GM12891 (cell line): Measurements from ENCODE around the gene INPP5D.

Experiments used
- POLR2A ChIP-seq: IDR thresholded peaks from 2 replicates; pipeline ENCODE4 v1.6.1; 2011; ENCODE audit warnings: low read depth, low read length, control low read depth
- POLR2AphosphoS5 ChIP-seq: IDR thresholded peaks from 2 replicates; pipeline ENCODE4 v1.6.1; 2011; ENCODE audit warnings: low read depth, low read length, control low read depth
- POU2F2 ChIP-seq: IDR thresholded peaks from 2 replicates; pipeline ENCODE4 v1.6.1; 2011; ENCODE audit warnings: low read depth, mild to moderate bottlenecking, control low read depth, low read length, moderate library complexity
- SPI1 ChIP-seq: IDR thresholded peaks from 2 replicates; pipeline ENCODE4 v1.6.1; 2011; ENCODE audit warnings: low read depth, low read length, control low read depth
- TAF1 ChIP-seq: IDR thresholded peaks from 2 replicates; pipeline ENCODE4 v1.6.1; 2011; ENCODE audit warnings: low read depth, low read length, control low read depth

DNA sequence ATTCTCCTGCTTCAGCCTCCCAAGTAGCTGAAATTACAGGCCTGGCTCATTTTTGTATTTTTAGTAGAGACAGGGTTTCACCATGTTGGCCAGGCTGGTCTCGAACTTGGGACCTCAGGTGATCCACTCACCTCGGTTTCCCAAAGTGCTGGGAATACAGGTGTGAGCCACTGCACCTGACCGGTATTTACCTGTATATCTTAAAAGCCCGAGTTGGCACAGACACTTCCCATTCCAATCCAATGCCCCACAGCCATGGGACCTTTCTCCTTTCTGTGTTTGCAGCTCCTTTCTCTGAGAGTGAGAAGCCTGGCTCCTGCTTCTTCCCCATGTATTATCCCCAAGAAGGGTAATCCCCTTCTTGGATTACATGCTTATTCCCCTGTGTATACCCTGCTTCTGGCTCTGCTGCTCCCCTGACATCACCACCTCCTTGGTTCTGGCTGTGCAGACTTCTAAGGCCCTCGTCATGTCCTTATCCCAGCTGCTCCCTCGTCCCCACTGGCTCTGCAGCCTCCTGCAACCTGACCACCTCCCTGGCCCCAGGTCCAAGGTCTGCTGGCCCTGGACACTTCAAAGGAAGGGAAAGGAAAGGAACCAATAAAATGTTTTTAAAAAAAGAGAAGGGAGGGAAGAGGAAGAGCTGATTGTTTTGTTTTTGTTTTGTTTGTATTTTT lies 52.8 kb downstream of the INPP5D start:
- no peak for TF ChIP-seq POLR2A
- no peak for TF ChIP-seq POLR2AphosphoS5
- TF ChIP-seq TAF1: no peak
- no peak for TF ChIP-seq SPI1
- TF ChIP-seq POU2F2: no peak
